Natural killer cell (primary cell): ENCODE data around the gene VPS52. TPM values are rescaled to one million over a fixed set of nuclear protein-coding genes. Genes with fewer than 3 reads are reported as not detected.

ENCODE experiments used
- ATAC-seq, 3 donors: fragments of 150-1000 bp in 2 of 3; fragments of 200-7000 bp in 1 of 3; cut with Tn5 transposase; 1 replicate in 1 of 3; 2 replicates in 2 of 3; pipeline ENCODE4 v1.10.0; 2021; ENCODE audit warnings: mild to moderate bottlenecking in 2 of 3, moderate library complexity in 2 of 3
- DNase-seq, 2 donors: peaks; one replicate each; pipeline versions ENCODE4 v3.0.0 to v3.0.0-alpha.2; 2013 to 2021; ENCODE audit warnings: mixed read lengths in 1 of 2
- H3K27ac ChIP-seq: one replicate; pipeline ENCODE4 v1.5.1; 2013; ENCODE audit warnings: mild to moderate bottlenecking, low read length
- H3K27me3 ChIP-seq: one replicate; pipeline ENCODE4 v1.6.1; 2013; ENCODE audit warnings: low read length; ENCODE audit not compliant: control insufficient read depth, insufficient read depth
- H3K36me3 ChIP-seq: one replicate; pipeline ENCODE4 v1.6.1; 2013; ENCODE audit warnings: low read length; ENCODE audit not compliant: control insufficient read depth, insufficient read depth
- H3K4me1 ChIP-seq: one replicate; pipeline ENCODE4 v1.6.1; 2013; ENCODE audit warnings: low read length; ENCODE audit not compliant: control insufficient read depth, insufficient read depth
- H3K4me3 ChIP-seq: one replicate; pipeline ENCODE4 v1.5.1; 2013; ENCODE audit warnings: low read length
- H3K9me3 ChIP-seq: one replicate; pipeline ENCODE4 v1.6.1; 2013; ENCODE audit warnings: low read length; ENCODE audit not compliant: control insufficient read depth, insufficient read depth
- H3K27ac Mint-ChIP-seq, 2 donors: one replicate each; pipeline ENCODE4 v1.8.0; 2022; ENCODE audit warnings: mild to moderate bottlenecking in 2 of 2, mixed read lengths in 2 of 2, moderate library complexity in 1 of 2
- H3K27me3 Mint-ChIP-seq, 2 donors: one replicate each; pipeline ENCODE4 v1.8.0; 2022; ENCODE audit warnings: low read depth in 2 of 2, mixed read lengths in 2 of 2
- H3K36me3 Mint-ChIP-seq: one replicate; pipeline ENCODE4 v1.8.0; 2022; ENCODE audit warnings: mixed read lengths
- H3K4me1 Mint-ChIP-seq, 2 donors: one replicate each; pipeline ENCODE4 v1.8.0; 2022; ENCODE audit warnings: mixed read lengths in 2 of 2
- H3K4me3 Mint-ChIP-seq: one replicate; pipeline ENCODE4 v1.8.0; 2022; ENCODE audit warnings: mild to moderate bottlenecking, moderate library complexity, mixed read lengths
- H3K9me3 Mint-ChIP-seq, 2 donors: one replicate each; pipeline ENCODE4 v1.8.0; 2022; ENCODE audit warnings: mixed read lengths in 2 of 2
- CTCF ChIP-seq: fragments of 200-600 bp; IDR thresholded peaks from one replicate; pipeline ENCODE4 v1.8.0; 2022; ENCODE audit warnings: antibody characterized with exemption
- WGBS: methylation state at CpG from one replicate; pipeline ENCODE4 v1.1.7; 2013; ENCODE audit warnings: missing lambda C conversion rate; ENCODE audit not compliant: insufficient coverage; 5-methylcytosine and 5-hydroxymethylcytosine counted together
- intact Hi-C: fragments of 100-400 bp; cut with micrococcal nuclease; formaldehyde crosslinking; loops from one replicate; pipeline ENCODE4 v1.14.2; 2022
- total RNA-seq, 4 donors: library from RNA; stranded (reverse); fragments of 120-200 nt in 1 of 4; gene quantifications; one replicate each; pipeline versions ENCODE4 v1.2.3 to v1.2.4, GENCODE V29; 2013 to 2022

VPS52 gene
- total RNA-seq, 3 donors from 2014 or later (not counting 1 experiment from before 2014, with no cell fraction given), result 98.0 to 112 (median 99.4) TPM

DNA sequence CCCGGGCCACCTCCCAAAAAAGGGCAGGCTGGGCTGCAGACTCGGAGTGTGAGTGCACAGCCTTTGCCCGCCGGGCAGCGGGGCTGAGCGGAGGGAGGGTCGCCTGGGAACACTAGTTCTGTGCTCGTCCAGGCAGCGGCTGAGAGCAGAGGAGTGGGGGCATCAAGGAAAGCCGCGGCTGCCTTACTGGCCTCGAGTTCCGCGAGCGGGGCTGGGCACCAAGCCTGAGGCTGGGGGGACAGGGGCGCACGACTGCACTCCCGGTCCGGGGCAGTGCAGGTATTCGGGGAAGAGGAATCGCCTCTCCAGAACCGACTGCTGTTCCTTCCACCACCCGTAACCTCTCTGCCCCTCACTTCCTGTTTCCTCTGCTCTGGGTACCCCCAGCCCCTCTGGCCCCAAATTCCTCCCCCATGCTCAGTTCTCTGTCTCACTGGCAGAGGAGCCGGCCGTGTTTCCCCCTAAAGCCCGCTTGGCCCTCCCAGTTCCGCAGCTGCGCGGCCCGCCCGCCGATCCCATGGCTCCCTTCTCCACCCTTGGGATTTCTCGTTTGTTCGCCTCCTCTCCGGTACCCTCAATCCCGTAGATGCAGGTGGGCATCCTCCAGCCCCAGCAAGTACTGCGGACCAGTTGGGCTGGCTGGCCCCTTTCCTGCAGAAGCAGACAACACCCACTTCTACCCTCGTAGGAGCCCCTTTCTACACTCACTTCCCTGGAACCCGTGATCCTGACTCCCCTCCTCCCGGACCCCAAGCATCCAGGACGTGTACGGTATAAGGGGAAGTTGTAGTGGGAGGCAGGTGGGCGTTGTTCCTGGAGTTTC lies 58.3 kb downstream of the VPS52 start:
- intact Hi-C loops, result no loop called here
- Histone ChIP-seq H3K27ac (no peak overlapping the region), H3K27me3 (peaks cover 17% of the 10 kb centered on the region), H3K9me3 (no peaks in the 10 kb centered on the region), H3K4me1 (peaks cover 16% of the 10 kb centered on the region), H3K36me3 (no peaks in the 10 kb centered on the region), H3K4me3 (no peak overlapping the region)
- H3K4me1 Mint-ChIP-seq, result peaks cover 24 to 39% of the 10 kb centered on the region in 2 donors
- H3K27me3 Mint-ChIP-seq, result peaks cover 32 to 41% of the 10 kb centered on the region in 2 donors
- TF ChIP-seq CTCF, result no peak
- H3K4me3 Mint-ChIP-seq, result peak overlapping the region; percentile 58
- no peaks in the 10 kb centered on the region for H3K36me3 Mint-ChIP-seq
- no peaks in the 10 kb centered on the region for H3K9me3 Mint-ChIP-seq
- no peak overlapping the region for H3K27ac Mint-ChIP-seq
- peak in 1 of 2 donors; percentile 42 for DNase-seq
- ATAC-seq, result peak in 2 of 3 donors; percentile 13 to 32
- 1% methylated on average over 39 of the region's 43 CpGs for WGBS

DNA sequence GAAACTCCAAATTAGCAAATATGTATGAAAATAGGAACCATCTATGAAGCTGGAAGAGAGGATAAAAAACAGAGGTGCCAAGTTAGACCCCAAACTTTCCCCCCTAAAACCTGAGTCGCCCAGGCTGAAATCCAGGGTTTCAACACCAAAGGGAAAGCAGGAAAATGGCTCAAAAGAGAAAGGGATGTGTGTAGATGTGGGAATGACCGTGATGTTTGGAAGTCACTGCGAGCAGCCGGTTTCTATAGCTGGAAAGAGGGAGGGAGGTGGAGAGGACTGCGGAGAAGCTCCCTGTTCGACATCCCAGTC lies 58.9 kb downstream of the VPS52 start:
- 7% methylated on average over 5 of the region's 6 CpGs for WGBS
- ATAC-seq (no peak), DNase-seq (no peak)
- Mint-ChIP-seq H3K27ac (no peak overlapping the region), H3K4me3 (peak overlapping the region; percentile 18), H3K9me3 (no peaks in the 10 kb centered on the region), H3K4me1 (peaks cover 24 to 41% of the 10 kb centered on the region in 2 donors), H3K27me3 (peaks cover 29 to 36% of the 10 kb centered on the region in 2 donors), H3K36me3 (no peaks in the 10 kb centered on the region)
- TF ChIP-seq CTCF, result no peak
- H3K4me1 ChIP-seq, result peaks cover 19% of the 10 kb centered on the region
- no peaks in the 10 kb centered on the region for H3K9me3 ChIP-seq
- H3K27ac ChIP-seq, result no peak overlapping the region
- intact Hi-C loops, result no loop called here
- H3K27me3 ChIP-seq, result peaks cover 17% of the 10 kb centered on the region
- no peaks in the 10 kb centered on the region for H3K36me3 ChIP-seq
- H3K4me3 ChIP-seq, result no peak overlapping the region

- no peak for DNase-seq
- Mint-ChIP-seq H3K27me3 (peaks cover 26 to 29% of the 10 kb centered on the region in 2 donors), H3K4me3 (peak overlapping the region; percentile 41), H3K27ac (no peak overlapping the region), H3K4me1 (peaks cover 24 to 44% of the 10 kb centered on the region in 2 donors), H3K9me3 (no peaks in the 10 kb centered on the region), H3K36me3 (no peaks in the 10 kb centered on the region)
- Histone ChIP-seq H3K27me3 (peaks cover 17% of the 10 kb centered on the region), H3K4me1 (peaks cover 26% of the 10 kb centered on the region), H3K36me3 (no peaks in the 10 kb centered on the region), H3K4me3 (no peak overlapping the region), H3K27ac (no peak overlapping the region), H3K9me3 (no peaks in the 10 kb centered on the region)
- TF ChIP-seq CTCF, result no peak
- no peak for ATAC-seq
- WGBS, result 92% methylated on average over 17 of the region's 18 CpGs
- intact Hi-C loops, result no loop called here
These were observed 59.8 kb downstream of the VPS52 start for GRCh38 chr6:33211666-33212422.
